Nephron (organoid): ENCODE measurements around the gene CNTNAP5.
"Not testable (repeated sequence)": the region's sequence is repeated elsewhere in the genome, so short reads cannot be mapped to it uniquely, and the experiment has no call there.

Experiments
- H3K27ac Mint-ChIP-seq, 3 experiments: 2 replicates each; pipeline ENCODE4 v1.8.0; 2020; ENCODE audit warnings: mixed read lengths in 3 of 3, mild to moderate bottlenecking in 2 of 3, moderate library complexity in 1 of 3
- H3K27me3 Mint-ChIP-seq: 2 replicates; pipeline ENCODE4 v1.8.0; 2021; ENCODE audit warnings: low read depth, mild to moderate bottlenecking, moderate library complexity, mixed read lengths
- H3K36me3 Mint-ChIP-seq: 2 replicates; pipeline ENCODE4 v1.8.0; 2020; ENCODE audit warnings: low read depth, mixed read lengths
- H3K4me1 Mint-ChIP-seq: 2 replicates; pipeline ENCODE4 v1.8.0; 2020; ENCODE audit warnings: mixed read lengths
- H3K4me3 Mint-ChIP-seq, 3 experiments: 2 replicates each; pipeline ENCODE4 v1.8.0; 2020; ENCODE audit warnings: mild to moderate bottlenecking in 3 of 3, mixed read lengths in 3 of 3, moderate library complexity in 2 of 3
- H3K9me3 Mint-ChIP-seq: 2 replicates; pipeline ENCODE4 v1.8.0; 2020; ENCODE audit warnings: mixed read lengths
- CTCF ChIP-seq, 3 experiments: fragments of 200-600 bp; sonication (generic); IDR thresholded peaks; one replicate each; pipeline ENCODE4 v1.5.0; 2021; ENCODE audit warnings: antibody characterized with exemption in 3 of 3; ENCODE audit not compliant: unreplicated experiment in 3 of 3

The CNTNAP5 gene

GRCh38 chr2:124353656-124354055, 328.6 kb downstream of the CNTNAP5 start:
- no peaks in the 10 kb centered on the region for H3K36me3 Mint-ChIP-seq
- TF ChIP-seq CTCF (IDR thresholded peaks at IDR 0.05; ENCODE audit: unreplicated experiment in 3 of 3): no peak
- no peak overlapping the region for H3K27ac Mint-ChIP-seq
- H3K4me1 Mint-ChIP-seq: peaks cover 7% of the 10 kb centered on the region
- no peaks in the 10 kb centered on the region for H3K27me3 Mint-ChIP-seq
- no peak overlapping the region for H3K4me3 Mint-ChIP-seq
- H3K9me3 Mint-ChIP-seq: no peaks in the 10 kb centered on the region

GRCh38 chr2:124354466-124354865, 329.4 kb downstream of the CNTNAP5 start:
- peaks cover 7% of the 10 kb centered on the region for H3K4me1 Mint-ChIP-seq
- H3K36me3 Mint-ChIP-seq: no peaks in the 10 kb centered on the region
- H3K27ac Mint-ChIP-seq: no peak overlapping the region
- H3K9me3 Mint-ChIP-seq: no peaks in the 10 kb centered on the region
- no peak overlapping the region for H3K4me3 Mint-ChIP-seq
- H3K27me3 Mint-ChIP-seq: no peaks in the 10 kb centered on the region
- TF ChIP-seq CTCF (IDR thresholded peaks at IDR 0.05; ENCODE audit: unreplicated experiment in 3 of 3): no peak

DNA sequence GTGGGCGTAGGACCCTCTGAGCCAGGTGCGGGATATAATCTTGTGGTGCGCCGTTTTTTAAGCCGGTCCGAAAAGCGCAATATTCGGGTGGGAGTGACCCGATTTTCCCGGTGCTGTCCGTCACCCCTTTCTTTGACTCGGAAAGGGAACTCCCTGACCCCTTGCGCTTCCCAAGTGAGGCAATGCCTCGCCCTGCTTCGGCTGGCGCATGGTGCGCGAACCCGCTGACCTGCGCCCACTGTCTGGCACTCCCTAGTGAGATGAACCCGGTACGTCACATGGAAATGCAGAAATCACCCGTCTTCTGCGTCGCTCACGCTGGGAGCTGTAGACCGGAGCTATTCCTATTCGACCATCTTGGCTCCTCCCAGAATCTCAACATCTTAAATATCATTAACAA, 336.9 kb downstream of the CNTNAP5 start:
- not testable (repeated sequence) for H3K27me3 Mint-ChIP-seq, H3K9me3 Mint-ChIP-seq, H3K4me3 Mint-ChIP-seq, H3K4me1 Mint-ChIP-seq, H3K36me3 Mint-ChIP-seq, H3K27ac Mint-ChIP-seq

DNA sequence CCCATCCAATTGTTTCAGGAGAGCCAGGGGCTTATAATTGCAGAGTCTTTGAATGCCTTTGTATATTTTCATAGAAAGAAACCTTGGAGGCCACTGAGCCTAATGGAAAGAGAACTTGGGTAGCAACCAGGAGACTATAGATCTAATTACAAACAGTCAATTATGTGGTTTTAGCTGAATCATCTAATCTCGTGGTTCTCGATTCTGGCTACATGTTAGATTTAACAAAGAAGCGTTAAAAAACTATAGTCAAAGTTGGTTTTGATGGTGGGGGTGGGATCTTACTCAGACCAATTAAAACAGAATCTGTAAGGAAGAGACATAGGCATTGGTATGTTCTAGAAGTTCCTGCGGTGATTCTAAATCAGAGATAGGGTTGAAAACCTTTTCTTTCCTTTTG, 344.1 kb downstream of the CNTNAP5 start:
- no peak for TF ChIP-seq CTCF (IDR thresholded peaks at IDR 0.05; ENCODE audit: unreplicated experiment in 3 of 3)
- no peak overlapping the region for H3K27ac Mint-ChIP-seq

DNA sequence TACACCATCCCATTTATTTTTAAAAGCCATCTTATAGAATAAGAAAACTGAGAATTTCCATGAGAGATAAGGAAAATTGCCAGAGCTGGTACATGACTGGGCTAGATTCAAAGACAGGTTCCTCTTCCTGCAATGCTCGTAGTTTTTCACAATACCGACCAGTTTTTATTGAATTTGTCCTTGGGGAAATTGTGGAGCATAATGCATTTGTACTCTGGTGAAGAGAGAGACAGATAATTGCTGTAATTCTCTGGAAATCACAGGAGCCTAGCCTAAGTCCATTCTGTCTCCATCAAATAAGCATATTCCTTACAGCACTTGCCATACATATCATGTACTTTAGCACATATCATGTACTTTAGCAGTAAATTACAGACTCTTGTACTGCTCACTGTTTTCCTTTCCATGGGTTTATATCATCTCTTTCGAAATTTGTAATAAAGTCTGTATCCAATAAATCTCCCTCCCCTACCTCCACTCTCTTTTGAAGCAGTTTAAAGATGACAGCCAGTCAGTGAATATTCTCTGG, 355.2 kb downstream of the CNTNAP5 start:
- Mint-ChIP-seq H3K27ac (no peak overlapping the region), H3K4me1 (no peaks in the 10 kb centered on the region), H3K27me3 (no peaks in the 10 kb centered on the region), H3K4me3 (no peak overlapping the region), H3K9me3 (no peaks in the 10 kb centered on the region), H3K36me3 (no peaks in the 10 kb centered on the region)
- no peak for TF ChIP-seq CTCF (IDR thresholded peaks at IDR 0.05; ENCODE audit: unreplicated experiment in 3 of 3)

More for the DNA sequence above, 344.1 kb downstream of the CNTNAP5 start:
- Mint-ChIP-seq H3K4me1 (no peaks in the 10 kb centered on the region), H3K27me3 (no peaks in the 10 kb centered on the region), H3K9me3 (no peaks in the 10 kb centered on the region), H3K36me3 (no peaks in the 10 kb centered on the region), H3K4me3 (no peak overlapping the region)

DNA sequence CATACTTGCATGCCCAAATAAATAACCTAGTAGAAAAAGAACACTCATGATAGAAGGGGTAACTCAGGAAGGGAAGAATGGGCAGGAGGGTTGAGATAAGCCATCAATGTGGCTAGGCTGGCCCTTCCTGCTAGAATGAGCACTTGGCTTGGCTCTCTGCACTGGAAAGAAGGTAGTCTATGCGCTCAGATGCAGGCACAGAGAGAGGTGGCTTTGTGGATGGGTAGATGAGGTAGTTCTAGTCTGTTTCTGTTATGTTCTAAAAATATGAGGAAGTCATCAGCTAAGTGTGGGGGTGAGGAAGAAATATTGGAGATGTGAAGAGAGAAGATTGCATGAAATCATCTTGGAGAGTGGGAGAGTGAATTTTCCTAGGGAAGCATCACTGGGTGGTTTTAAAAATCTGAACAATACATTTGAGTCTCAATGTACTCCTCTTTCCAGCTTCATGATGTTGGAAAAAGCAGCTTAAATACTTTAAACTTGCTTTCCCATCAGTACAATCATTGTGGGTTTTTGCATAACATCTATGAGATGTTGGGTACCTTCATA, 357.1 kb downstream of the CNTNAP5 start:
- no peak for TF ChIP-seq CTCF (IDR thresholded peaks at IDR 0.05; ENCODE audit: unreplicated experiment in 3 of 3)
- Mint-ChIP-seq H3K27me3 (no peaks in the 10 kb centered on the region), H3K36me3 (no peaks in the 10 kb centered on the region), H3K9me3 (no peaks in the 10 kb centered on the region), H3K4me1 (no peaks in the 10 kb centered on the region), H3K4me3 (no peak overlapping the region), H3K27ac (no peak overlapping the region)
